ENCODE measurements around the gene TMC1. TPM values are rescaled to one million over a fixed set of nuclear protein-coding genes. Genes with fewer than 3 reads are reported as not detected.

TMC1 gene
- total RNA-seq, 1 experiment from 2014 or later: not detected

GRCh38 chr9:72882117-72882775 lies 360.8 kb downstream of the TMC1 start:
- H3K27me3 Mint-ChIP-seq (ENCODE audit: insufficient read depth, unreplicated experiment): no peaks in the 10 kb centered on the region
- CTCF ChIA-PET: interaction anchor here (0.6 to 3.1 kb wide), 4 partner anchors 11 to 1027 kb away, joined by 3 to 11 read pairs (median 6); no protein-coding TSS in a partner anchor
- BruUV-seq (replicated peaks): no TSS peak
- no peak for DNase-seq (ENCODE audit: unreplicated experiment)
- POLR2A ChIA-PET: no interaction called here
- intact Hi-C loops (cut with micrococcal nuclease): no loop called here
- H3K27ac Mint-ChIP-seq (ENCODE audit: low read depth, unreplicated experiment): no peak overlapping the region
- no peaks in the 10 kb centered on the region for H3K36me3 Mint-ChIP-seq (ENCODE audit: insufficient read depth, unreplicated experiment)
- no peak overlapping the region for H3K4me3 Mint-ChIP-seq (ENCODE audit: unreplicated experiment)
- H3K4me1 Mint-ChIP-seq (ENCODE audit: insufficient read depth, unreplicated experiment): peaks cover 10% of the 10 kb centered on the region
- no peak for TF ChIP-seq CTCF (IDR thresholded peaks at IDR 0.05; ENCODE audit: unreplicated experiment)
- H3K9me3 Mint-ChIP-seq (ENCODE audit: unreplicated experiment): peaks cover 6% of the 10 kb centered on the region

- intact Hi-C loops (cut with micrococcal nuclease): no loop called here
- H3K27ac Mint-ChIP-seq (ENCODE audit: low read depth, unreplicated experiment): no peak overlapping the region
- ChIA-PET POLR2A (no interaction called here), CTCF (interaction anchor here (1.5 to 2.3 kb wide), 2 partner anchors 12 to 139 kb away, joined by 3 to 10 read pairs; no protein-coding TSS in a partner anchor)
- no peaks in the 10 kb centered on the region for H3K36me3 Mint-ChIP-seq (ENCODE audit: insufficient read depth, unreplicated experiment)
- no peaks in the 10 kb centered on the region for H3K9me3 Mint-ChIP-seq (ENCODE audit: unreplicated experiment)
- TF ChIP-seq CTCF (IDR thresholded peaks at IDR 0.05; ENCODE audit: unreplicated experiment): no peak
- no peak for DNase-seq (ENCODE audit: unreplicated experiment)
- no TSS peak for BruUV-seq (replicated peaks)
- H3K4me1 Mint-ChIP-seq (ENCODE audit: insufficient read depth, unreplicated experiment): peaks cover 10% of the 10 kb centered on the region
- no peak overlapping the region for H3K4me3 Mint-ChIP-seq (ENCODE audit: unreplicated experiment)
- H3K27me3 Mint-ChIP-seq (ENCODE audit: insufficient read depth, unreplicated experiment): no peaks in the 10 kb centered on the region
These were observed 362.5 kb downstream of the TMC1 start for GRCh38 chr9:72883875-72884274.

GRCh38 chr9:72884508-72884907 lies 363.1 kb downstream of the TMC1 start:
- peaks cover 6% of the 10 kb centered on the region for H3K27me3 Mint-ChIP-seq (ENCODE audit: insufficient read depth, unreplicated experiment)
- ChIA-PET POLR2A (no interaction called here), CTCF (interaction anchor here (1.5 to 2.3 kb wide), 2 partner anchors 13 to 138 kb away, joined by 3 to 10 read pairs; no protein-coding TSS in a partner anchor)
- H3K4me1 Mint-ChIP-seq (ENCODE audit: insufficient read depth, unreplicated experiment): peaks cover 10% of the 10 kb centered on the region
- BruUV-seq (replicated peaks): no TSS peak
- intact Hi-C loops (cut with micrococcal nuclease): no loop called here
- H3K36me3 Mint-ChIP-seq (ENCODE audit: insufficient read depth, unreplicated experiment): no peaks in the 10 kb centered on the region
- no peaks in the 10 kb centered on the region for H3K9me3 Mint-ChIP-seq (ENCODE audit: unreplicated experiment)
- DNase-seq (ENCODE audit: unreplicated experiment): no peak
- H3K27ac Mint-ChIP-seq (ENCODE audit: low read depth, unreplicated experiment): no peak overlapping the region
- TF ChIP-seq CTCF (IDR thresholded peaks at IDR 0.05; ENCODE audit: unreplicated experiment): no peak
- H3K4me3 Mint-ChIP-seq (ENCODE audit: unreplicated experiment): no peak overlapping the region

Other genes with a start within 250 kb of the TMC1 start
- 91.7 and 107 TPM in 2 replicates for gene ZFAND5, start 156.4 kb upstream of the TMC1 start, total RNA-seq (2022)